Measurements from ENCODE around the gene TOMM40. TPM values are rescaled to one million over a fixed set of nuclear protein-coding genes. Genes with fewer than 3 reads are reported as not detected.
"Not testable (repeated sequence)": the region's sequence is repeated elsewhere in the genome, so short reads cannot be mapped to it uniquely, and the experiment has no call there.

The TOMM40 gene
- total and polyA plus RNA-seq, 2 of the 13 experiments (the other 11 are each of a cell fraction or from before 2014, with no cell fraction given) = 72.0 to 110 TPM

DNA sequence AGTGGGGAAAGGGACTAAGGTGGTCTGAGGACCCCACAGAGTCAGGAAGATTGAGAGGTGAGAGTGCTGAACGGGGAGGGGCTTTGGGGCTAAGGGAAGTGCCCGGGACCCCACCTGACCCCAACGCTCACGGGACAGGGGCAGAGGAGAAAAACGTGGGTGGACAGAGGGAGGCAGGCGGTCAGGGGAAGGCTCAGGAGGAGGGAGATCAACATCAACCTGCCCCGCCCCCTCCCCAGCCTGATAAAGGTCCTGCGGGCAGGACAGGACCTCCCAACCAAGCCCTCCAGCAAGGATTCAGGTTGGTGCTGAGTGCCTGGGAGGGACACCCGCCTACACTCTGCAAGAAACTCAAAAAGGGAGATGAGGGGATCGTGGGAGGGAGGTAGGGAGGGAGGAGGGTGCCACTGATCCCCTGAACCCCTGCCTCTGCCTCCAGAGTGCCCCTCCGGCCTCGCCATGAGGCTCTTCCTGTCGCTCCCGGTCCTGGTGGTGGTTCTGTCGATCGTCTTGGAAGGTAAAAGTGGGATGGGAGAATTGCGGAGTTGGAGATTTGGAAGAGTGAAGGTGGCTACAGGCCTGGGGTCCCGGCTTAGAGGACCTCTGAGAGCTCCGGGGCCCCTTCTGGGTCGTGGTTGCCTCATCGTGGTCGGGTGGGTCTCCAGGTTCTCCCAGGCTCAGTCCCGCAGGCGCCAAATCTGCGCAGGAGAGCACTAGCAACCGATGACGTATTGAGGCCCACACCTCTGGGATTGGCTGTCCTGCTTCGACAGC lies 23.6 kb downstream of the TOMM40 start, which contains the start of gene APOC1 (continued):
- peak; percentile 84 for TF ChIP-seq ZNF709 (CRISPR knock-in tag; IDR thresholded peaks at IDR 0.05)
- TF ChIP-seq, protein P1, sequence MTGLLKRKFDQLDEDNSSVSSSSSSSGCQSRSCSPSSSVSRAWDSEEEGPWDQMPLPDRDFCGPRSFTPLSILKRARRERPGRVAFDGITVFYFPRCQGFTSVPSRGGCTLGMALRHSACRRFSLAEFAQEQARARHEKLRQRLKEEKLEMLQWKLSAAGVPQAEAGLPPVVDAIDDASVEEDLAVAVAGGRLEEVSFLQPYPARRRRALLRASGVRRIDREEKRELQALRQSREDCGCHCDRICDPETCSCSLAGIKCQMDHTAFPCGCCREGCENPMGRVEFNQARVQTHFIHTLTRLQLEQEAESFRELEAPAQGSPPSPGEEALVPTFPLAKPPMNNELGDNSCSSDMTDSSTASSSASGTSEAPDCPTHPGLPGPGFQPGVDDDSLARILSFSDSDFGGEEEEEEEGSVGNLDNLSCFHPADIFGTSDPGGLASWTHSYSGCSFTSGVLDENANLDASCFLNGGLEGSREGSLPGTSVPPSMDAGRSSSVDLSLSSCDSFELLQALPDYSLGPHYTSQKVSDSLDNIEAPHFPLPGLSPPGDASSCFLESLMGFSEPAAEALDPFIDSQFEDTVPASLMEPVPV (CRISPR knock-in tag; IDR thresholded peaks at IDR 0.05) = 0 out of 2 replicates have a peak, but pooled peaks have one; percentile 51
- peak; percentile 95 for TF ChIP-seq DR1 (CRISPR knock-in tag; IDR thresholded peaks at IDR 0.05)
- peak; percentile 18 for TF ChIP-seq MED1 (CRISPR knock-in tag; IDR thresholded peaks at IDR 0.05)
- peak; percentile 95 for TF ChIP-seq ZNF263 (CRISPR knock-in tag; IDR thresholded peaks at IDR 0.05)
- TF ChIP-seq RARA (CRISPR knock-in tag; IDR thresholded peaks at IDR 0.05) = peak; percentile 39; the same call in 1 of the 2 replicates
- peak; percentile 68 for TF ChIP-seq RBM22 (optimal IDR thresholded peaks at IDR 0.05; ENCODE audit: low read length)
- peak; percentile 70; the same call in 1 of the 2 replicates for TF ChIP-seq RXRA (CRISPR knock-in tag; IDR thresholded peaks at IDR 0.05)
- peak; percentile 21 for TF ChIP-seq PTBP1 (IDR thresholded peaks at IDR 0.05; ENCODE audit: low read depth, low read length, poor library complexity, severe bottlenecking)
- peak; percentile 94 for TF ChIP-seq ATF1 (CRISPR knock-in tag; IDR thresholded peaks at IDR 0.05)
- peak; percentile 15 for TF ChIP-seq ZNF781 (CRISPR knock-in tag; IDR thresholded peaks at IDR 0.05; ENCODE audit: borderline replicate concordance, not compliant biosample characterization)
- TF ChIP-seq ZFX (CRISPR knock-in tag; IDR thresholded peaks at IDR 0.05; ENCODE audit: low read depth) = peak; percentile 64; the same call in 1 of the 2 replicates
- peak; percentile 25; the same call in 1 of the 2 replicates for TF ChIP-seq MEF2D (CRISPR knock-in tag; IDR thresholded peaks at IDR 0.05)
- TF ChIP-seq KLF13 (CRISPR knock-in tag; IDR thresholded peaks at IDR 0.05) = 0 out of 2 replicates have a peak, but pooled peaks have one; percentile 45
- TF ChIP-seq, protein P2, sequence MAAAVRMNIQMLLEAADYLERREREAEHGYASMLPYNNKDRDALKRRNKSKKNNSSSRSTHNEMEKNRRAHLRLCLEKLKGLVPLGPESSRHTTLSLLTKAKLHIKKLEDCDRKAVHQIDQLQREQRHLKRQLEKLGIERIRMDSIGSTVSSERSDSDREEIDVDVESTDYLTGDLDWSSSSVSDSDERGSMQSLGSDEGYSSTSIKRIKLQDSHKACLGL (CRISPR knock-in tag; IDR thresholded peaks at IDR 0.05) = peak; percentile 20; the same call in 1 of the 2 replicates
- 0 out of 2 replicates have a peak, but pooled peaks have one; percentile 13 for TF ChIP-seq SSRP1 (CRISPR knock-in tag; IDR thresholded peaks at IDR 0.05)
- not testable (repeated sequence) for TF ChIP-seq MAZ (IDR thresholded peaks at IDR 0.05; ENCODE audit: borderline replicate concordance, low read depth, low read length)
- peak; percentile 40 for TF ChIP-seq MAZ (CRISPR knock-in tag; IDR thresholded peaks at IDR 0.05; ENCODE audit: low read depth)
- TF ChIP-seq NKX3-1 (CRISPR knock-in tag; IDR thresholded peaks at IDR 0.05) = 0 out of 2 replicates have a peak, but pooled peaks have one; percentile 6
- TF ChIP-seq NFYC (CRISPR knock-in tag; IDR thresholded peaks at IDR 0.05) = peak; percentile 88
- TF ChIP-seq KDM2A (CRISPR knock-in tag; IDR thresholded peaks at IDR 0.05; ENCODE audit: borderline replicate concordance, low read depth) = peak; percentile 18; the same call in 1 of the 2 replicates
- TF ChIP-seq DNMT3B (CRISPR knock-in tag; conservative IDR thresholded peaks at IDR 0.05) = 0 out of 2 replicates have a peak, but pooled peaks have one; percentile 3
- 0 out of 2 replicates have a peak, but pooled peaks have one; percentile 40 for TF ChIP-seq ZNF20 (CRISPR knock-in tag; IDR thresholded peaks at IDR 0.05)

Measured in HepG2 (cell line).